ENCODE measurements around the gene CC2D1A. TPM values are rescaled to one million over a fixed set of nuclear protein-coding genes. Genes with fewer than 3 reads are reported as not detected.
A peak's percentile ranks its signal among the peaks of the same experiment; 100 is the strongest.

CC2D1A gene
- total RNA-seq, 1 donor from 2014 or later: 35.4 TPM

DNA sequence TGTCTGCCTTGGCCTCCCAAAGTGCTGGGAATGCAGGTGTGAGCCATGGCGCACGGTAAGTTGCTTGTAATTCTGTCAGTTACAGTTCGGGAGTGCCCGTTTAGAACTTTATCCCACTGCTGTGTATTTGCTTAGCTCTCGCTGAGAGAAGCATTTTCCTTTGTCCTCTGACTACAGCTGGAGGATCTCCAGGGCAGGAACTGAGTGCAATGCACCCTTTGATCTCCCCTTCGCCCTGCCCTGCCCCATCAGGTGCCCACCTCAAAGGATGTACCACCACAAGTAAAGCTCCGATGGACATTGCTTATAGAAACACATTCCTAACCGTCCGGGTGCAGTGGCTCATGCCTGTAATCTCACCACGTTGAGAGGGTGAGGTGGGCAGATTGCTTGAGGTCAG, 6.6 kb upstream of the CC2D1A start:
- DNase-seq (ENCODE audit: extremely low spot score, unreplicated experiment): no peak
- Mint-ChIP-seq H3K9me3 (no peaks in the 10 kb centered on the region), H3K27me3 (no peaks in the 10 kb centered on the region), H3K4me3 (no peak overlapping the region), H3K4me1 (ENCODE audit: unreplicated experiment) (no peaks in the 10 kb centered on the region), H3K36me3 (no peaks in the 10 kb centered on the region), H3K27ac (peak overlapping the region; percentile 16)
- TF ChIP-seq, protein P1, sequence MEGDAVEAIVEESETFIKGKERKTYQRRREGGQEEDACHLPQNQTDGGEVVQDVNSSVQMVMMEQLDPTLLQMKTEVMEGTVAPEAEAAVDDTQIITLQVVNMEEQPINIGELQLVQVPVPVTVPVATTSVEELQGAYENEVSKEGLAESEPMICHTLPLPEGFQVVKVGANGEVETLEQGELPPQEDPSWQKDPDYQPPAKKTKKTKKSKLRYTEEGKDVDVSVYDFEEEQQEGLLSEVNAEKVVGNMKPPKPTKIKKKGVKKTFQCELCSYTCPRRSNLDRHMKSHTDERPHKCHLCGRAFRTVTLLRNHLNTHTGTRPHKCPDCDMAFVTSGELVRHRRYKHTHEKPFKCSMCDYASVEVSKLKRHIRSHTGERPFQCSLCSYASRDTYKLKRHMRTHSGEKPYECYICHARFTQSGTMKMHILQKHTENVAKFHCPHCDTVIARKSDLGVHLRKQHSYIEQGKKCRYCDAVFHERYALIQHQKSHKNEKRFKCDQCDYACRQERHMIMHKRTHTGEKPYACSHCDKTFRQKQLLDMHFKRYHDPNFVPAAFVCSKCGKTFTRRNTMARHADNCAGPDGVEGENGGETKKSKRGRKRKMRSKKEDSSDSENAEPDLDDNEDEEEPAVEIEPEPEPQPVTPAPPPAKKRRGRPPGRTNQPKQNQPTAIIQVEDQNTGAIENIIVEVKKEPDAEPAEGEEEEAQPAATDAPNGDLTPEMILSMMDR (conservative IDR thresholded peaks at IDR 0.05): no peak

DNA sequence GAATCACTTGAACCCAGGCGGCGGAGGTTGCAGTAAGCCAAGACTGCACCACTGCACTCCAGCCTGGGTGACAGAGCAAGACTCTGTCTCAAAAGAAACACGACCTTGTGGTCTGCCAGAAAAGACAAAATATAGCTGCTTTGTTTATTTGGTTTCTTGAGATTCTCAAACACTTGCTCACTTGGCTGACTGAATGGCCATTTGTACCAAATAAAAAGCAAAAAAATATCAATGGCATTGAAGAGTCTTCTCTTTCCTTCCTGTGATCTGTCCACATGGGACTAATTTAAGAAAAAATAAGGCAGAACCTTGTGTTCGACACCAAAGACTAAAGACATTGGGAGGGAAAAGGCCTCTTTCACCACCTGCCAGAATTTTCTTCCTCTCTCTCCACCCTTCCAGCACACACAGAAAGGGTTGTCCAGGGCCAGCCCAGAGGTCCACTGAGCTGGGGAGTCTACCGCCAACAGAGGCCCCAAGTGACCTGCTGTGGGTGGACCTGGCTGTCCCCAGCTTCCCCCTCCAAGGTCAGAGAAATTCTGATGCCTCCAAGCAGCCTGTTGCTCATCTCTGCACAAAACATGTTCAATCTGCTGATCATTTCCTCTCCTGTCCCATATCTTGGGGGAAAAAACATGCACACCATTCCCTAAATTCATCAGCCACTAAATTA, 6.0 kb upstream of the CC2D1A start:
- Mint-ChIP-seq H3K4me3 (no peak overlapping the region), H3K9me3 (no peaks in the 10 kb centered on the region), H3K36me3 (no peaks in the 10 kb centered on the region), H3K27me3 (no peaks in the 10 kb centered on the region), H3K27ac (no peak overlapping the region), H3K4me1 (ENCODE audit: unreplicated experiment) (no peaks in the 10 kb centered on the region)
- TF ChIP-seq, protein P1 (conservative IDR thresholded peaks at IDR 0.05): no peak
- no peak for DNase-seq (ENCODE audit: extremely low spot score, unreplicated experiment)

DNA sequence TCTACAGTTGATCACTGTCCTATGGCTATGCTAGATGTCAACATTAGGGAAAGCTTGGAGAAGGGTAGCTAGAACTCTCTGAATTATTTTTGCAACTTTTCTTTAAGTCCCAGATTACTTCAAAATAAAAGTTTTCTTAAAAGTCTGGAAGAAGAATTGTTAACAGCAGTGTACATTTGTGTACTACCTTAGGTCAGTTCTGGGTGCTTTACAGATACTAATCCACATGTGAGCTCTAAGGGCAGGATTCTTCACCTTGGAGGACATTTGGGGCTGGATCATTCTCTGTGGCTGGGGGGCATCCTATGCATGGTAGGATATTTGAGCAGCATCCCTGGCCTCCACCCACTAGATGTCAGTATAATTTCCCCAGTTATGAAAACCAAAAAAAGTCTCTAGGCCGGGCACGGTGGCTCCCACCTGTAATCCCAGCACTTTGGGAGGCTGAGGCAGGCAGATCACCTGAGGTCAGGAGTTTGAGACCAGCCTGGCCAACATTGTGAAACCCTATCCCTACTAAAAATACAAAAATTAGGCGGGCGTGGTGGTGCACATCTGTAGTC, 2.9 kb upstream of the CC2D1A start:
- TF ChIP-seq, protein P1 (conservative IDR thresholded peaks at IDR 0.05): peak; percentile 47
- DNase-seq (ENCODE audit: extremely low spot score, unreplicated experiment): no peak
- H3K36me3 Mint-ChIP-seq: no peaks in the 10 kb centered on the region
- H3K4me1 Mint-ChIP-seq (ENCODE audit: unreplicated experiment): no peaks in the 10 kb centered on the region
- H3K27me3 Mint-ChIP-seq: no peaks in the 10 kb centered on the region
- H3K27ac Mint-ChIP-seq: no peak overlapping the region
- H3K9me3 Mint-ChIP-seq: no peaks in the 10 kb centered on the region
- no peak overlapping the region for H3K4me3 Mint-ChIP-seq

DNA sequence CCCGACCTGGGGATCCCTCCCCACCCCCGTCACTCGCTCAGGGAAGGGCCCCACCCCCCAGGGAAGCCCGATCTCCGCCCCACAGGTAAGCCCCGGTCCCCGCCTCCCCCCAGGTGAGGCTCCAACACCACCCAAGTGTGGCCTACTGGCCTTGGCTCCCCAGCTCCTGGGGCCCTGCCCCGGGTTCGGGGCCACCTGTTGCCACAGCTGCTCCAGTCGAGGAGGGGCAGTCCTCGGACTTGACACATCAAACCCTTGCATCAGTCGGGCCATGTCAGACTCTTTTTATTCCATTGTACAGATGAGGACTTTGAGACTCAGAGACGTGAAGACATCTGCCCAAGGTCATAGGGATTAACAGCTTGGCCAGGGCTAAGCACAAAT, 512 bp downstream of the CC2D1A start:
- H3K27ac Mint-ChIP-seq: peak overlapping the region; percentile 59
- H3K9me3 Mint-ChIP-seq: no peaks in the 10 kb centered on the region
- H3K4me3 Mint-ChIP-seq: peak overlapping the region; percentile 85
- no peak for DNase-seq (ENCODE audit: extremely low spot score, unreplicated experiment)
- no peaks in the 10 kb centered on the region for H3K27me3 Mint-ChIP-seq
- H3K36me3 Mint-ChIP-seq: peaks cover 4% of the 10 kb centered on the region
- TF ChIP-seq, protein P1 (conservative IDR thresholded peaks at IDR 0.05): no peak
- no peaks in the 10 kb centered on the region for H3K4me1 Mint-ChIP-seq (ENCODE audit: unreplicated experiment)

DNA sequence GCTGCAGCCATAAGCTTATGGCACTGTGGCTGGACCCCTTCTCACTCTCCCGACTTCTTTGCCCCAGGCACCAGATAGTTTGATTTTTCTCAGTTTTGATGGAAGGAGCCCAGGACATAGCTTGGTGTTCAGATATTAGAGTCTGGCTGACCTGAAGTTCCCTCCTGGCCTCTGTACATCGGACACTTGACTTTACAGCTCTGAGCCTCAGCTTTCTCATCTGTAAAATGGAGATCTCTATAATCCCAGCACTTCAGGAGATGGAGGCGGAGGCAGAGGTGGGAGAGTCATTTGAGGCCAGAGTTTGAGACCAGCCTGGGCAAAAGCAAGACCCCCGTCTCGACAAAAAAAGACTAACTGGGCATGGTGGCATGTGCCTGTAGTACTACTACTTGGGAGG, 909 bp downstream of the CC2D1A start:
- no peak for DNase-seq (ENCODE audit: extremely low spot score, unreplicated experiment)
- H3K4me1 Mint-ChIP-seq (ENCODE audit: unreplicated experiment): no peaks in the 10 kb centered on the region
- H3K27ac Mint-ChIP-seq: peak overlapping the region; percentile 59
- TF ChIP-seq, protein P1 (conservative IDR thresholded peaks at IDR 0.05): no peak
- H3K36me3 Mint-ChIP-seq: peaks cover 4% of the 10 kb centered on the region
- no peaks in the 10 kb centered on the region for H3K27me3 Mint-ChIP-seq
- H3K9me3 Mint-ChIP-seq: no peaks in the 10 kb centered on the region
- H3K4me3 Mint-ChIP-seq: peak overlapping the region; percentile 85
